GM21526 (cell line): ENCODE data around the gene HCCS.

ENCODE experiments used
- ATAC-seq: cut with Tn5 transposase; IDR thresholded peaks from one replicate; pipeline ENCODE4 v1.9.1; 2021; ENCODE audit warnings: moderate library complexity; ENCODE audit not compliant: unreplicated experiment, low FRiP score

Gene HCCS

DNA sequence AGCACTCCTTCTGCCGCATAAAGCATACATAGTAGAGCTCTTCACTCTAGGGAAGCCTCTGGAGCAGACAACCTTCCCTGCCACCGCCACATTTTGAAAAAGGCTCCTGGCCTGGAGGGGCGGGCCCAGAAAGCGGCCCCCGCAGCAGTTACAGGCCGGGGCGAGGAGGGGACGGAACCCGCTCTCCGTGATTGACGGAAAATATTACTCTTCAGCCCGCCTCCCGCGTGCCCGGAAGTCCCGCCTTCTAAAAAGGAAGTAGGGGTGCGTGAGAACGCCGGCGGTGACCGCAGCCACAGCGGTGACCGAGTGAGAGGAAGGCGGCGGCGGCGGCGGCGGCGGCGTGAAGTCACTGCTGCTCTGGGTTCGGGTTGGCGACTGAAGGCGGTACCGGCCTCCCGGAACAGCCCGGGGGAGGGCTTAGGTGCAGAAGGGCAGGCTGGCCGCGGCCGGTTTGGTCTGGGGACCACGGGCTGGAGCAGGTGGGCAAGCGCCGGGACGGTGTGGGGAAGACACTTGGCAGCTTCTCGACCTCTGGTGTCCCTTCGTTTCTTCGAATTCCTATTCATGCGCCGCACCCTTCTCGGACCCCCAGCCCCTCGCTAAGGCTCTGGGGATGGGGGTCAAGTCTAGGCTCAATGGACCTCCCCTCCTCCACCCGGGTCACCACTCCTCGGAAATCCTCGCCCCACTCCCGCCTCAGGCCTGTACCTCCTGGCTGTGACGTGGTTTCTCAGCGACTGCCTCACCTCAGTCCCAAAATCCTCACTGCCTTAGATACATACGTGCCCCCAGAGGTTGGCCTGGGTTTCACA, at the start of gene HCCS:
Gene HCCS, plus strand, starts transcription at position 296 of the 815 bp plus-strand sequence. CDS start 729 bp downstream, outside the sequence.
- peak; percentile 90 for ATAC-seq

DNA sequence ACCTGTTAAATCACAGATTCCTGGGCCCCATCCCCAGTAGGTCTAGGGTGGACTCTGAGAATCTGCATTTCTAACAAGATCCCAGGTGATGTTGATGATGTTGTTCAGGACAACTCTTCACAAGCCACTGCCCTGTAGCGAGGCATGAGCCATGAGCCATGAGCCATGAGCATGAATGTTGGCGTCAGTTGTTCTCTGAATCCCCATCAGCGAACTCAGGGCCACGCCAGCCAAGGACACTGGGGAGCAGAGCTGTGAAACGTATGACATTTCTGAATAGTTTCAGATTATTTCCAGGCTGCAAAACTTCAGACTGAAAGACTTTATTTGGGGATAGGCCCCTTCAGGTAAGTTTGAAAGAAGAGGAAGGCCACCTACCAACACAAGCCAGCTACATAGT, 46.9 kb upstream of the HCCS start:
- ATAC-seq, result no peak

DNA sequence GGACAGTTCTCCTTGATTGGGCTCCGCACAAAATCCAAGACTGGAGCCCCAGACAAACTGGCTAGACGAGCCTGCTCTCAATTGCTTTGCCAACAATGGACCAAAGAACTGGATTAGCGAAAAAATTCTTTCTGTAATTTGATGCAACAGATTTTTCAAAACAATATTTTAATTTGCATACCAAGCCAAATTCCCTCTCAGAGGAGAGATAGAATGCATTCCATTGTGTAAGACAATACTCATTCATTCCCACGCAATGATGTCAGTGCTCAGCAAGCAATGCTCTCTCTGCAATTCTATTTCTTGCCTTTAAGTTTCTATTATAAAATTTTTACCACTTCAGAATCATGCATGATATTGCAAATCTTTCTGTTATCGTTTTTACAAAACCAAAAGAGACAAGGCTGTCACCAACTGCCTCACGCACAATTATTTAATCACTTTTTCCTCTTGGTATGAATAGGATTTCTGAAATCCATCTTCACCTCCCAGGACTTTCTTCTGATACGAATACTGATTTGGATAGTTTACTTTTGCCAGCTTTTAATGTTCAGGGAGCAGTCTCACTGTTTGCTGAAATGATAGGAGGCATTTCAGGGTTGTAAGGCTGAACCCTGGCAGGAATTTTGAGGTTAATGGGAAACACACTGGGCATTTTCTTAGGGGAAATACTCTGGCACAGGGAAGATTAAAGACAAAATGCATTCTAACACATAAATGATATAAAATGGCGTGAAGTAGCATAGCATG, 46.1 kb upstream of the HCCS start:
- ATAC-seq, result no peak

DNA sequence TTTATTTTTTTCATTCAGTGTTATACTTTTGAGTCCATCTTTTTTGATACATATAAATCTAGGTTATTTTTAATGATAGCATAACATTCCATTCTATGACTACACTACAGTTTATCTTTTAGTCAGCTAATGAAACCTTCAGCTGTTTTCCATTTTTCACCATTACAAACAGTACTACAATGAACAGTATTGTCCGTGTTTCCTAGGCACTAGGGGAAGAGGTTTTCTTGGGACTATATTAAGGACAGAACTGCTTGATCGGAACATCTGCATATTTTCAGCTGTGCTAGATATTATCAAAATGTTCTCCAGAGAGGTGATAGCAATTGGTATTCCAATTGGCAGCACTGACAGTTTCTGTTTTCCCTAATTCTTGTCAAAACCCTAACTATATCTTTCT, 44.3 kb upstream of the HCCS start:
- ATAC-seq, result no peak

DNA sequence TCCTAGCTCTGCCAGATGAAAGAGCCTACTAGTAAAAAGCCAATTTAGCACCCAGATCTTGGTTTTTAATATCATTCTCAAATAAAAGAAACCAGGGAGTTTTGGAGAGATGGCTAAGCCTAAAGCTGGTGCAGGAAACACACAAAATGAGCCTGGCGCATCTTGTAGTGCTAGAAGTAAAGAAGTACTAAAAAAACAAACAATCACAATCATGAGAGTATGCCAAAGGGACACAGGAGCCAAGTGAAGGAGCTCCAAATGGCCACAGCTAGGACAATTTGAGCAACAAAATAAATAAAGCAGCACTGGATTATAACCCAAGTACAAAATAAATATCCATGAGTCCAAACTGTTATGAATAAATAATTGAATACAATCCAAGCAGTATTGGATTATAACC, 37.8 kb upstream of the HCCS start:
- ATAC-seq, result no peak

DNA sequence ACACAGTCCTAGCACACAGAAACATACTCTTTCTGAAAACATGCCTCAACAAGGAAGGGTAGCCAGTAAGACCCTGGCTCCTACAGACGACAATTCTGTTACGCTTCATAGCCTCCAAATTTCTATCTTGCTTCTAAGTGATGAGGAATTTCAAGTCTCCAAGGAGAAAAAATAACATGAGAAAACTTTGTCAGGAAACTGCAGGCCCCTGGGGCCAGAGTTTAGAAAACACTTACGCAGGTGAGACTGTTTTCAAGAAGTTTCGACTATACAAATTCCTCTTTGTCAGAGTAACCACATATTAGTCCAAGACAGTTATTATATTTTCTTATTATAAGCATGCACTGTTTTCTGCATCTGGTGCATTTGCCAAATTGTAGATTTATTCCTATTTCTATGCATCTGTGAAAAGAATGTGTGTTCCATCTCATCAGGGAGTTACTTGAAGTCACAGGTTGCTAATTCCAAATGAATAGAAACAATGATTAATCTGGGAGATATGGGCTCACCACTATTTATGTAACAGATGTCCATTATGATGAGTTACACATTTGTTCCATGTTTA, 30.3 kb upstream of the HCCS start:
- no peak for ATAC-seq

DNA sequence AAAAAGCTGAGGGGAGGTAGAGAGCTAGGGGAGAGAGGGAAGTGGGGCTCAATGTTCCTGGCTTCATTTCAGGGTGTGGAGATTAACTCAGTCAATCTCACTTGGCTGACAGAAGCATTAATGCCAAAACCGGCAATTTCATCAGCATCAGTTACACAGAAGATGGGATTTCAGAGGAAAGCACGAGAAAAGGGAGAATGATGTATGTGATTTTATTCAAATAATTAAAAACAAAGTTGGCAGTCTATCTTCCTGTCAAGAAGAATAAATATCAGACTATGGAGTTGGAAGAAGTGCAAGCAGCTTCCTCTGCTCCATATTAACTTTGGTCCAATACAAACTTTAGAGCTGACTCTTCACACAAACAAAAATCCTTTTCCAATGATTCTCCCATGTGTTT, 29.6 kb upstream of the HCCS start:
- no peak for ATAC-seq

DNA sequence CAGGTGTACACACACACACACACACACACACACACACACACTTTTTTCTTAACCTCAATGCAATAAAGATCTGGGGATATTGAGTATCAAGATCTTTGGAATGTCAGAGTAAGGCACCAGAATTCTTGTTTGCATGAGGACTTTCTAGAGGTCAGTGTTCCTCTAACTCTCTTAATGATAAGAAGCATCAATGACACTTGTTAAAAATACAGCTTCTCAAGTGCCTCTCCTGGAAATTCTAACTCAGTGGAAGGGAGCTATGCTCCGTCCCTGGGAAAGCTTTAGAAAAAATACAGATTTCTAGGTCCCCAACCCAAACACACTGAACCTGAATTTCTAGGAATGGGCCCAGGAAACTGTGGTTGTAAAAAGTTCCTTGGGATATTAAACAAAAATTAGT, 25.8 kb upstream of the HCCS start:
- ATAC-seq, result no peak

DNA sequence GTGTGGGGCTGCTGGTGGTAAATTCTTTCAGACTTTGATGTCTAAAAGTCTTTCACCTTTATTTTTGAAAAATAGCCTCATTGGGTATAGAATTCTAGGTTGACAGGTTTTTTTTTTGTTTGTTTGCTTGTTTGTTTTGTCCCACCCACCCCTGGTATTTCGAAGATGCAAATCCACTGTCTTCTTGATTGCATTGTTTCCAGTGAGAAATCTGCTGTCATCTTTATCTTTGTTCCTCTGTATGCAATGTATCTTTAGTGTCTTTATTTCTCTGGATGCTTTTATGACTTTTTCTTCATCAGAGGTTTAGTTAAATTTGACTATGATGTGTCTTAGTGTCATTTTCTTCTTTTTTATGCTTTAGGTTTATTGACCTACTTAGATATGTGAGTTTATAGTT, 21.3 kb upstream of the HCCS start:
- ATAC-seq, result no peak

DNA sequence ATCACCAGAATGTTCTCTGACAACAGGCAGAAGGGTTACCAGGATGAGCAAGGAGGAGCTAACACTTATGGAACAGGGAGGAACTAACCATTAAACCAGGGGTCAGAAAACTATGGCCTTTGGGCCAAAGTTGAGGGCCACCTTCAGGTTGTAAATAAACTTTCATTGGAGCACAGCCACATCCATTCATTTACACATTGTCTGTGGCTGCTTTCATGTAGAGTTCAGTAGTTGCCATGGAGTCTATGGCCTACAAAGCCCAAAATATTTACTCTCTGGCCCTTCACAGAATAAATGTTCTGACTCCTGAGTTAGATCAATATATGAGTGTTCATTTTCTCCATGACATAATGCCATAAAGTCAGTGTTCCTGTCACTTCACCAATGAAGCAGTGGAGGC, 13.2 kb upstream of the HCCS start:
- no peak for ATAC-seq

DNA sequence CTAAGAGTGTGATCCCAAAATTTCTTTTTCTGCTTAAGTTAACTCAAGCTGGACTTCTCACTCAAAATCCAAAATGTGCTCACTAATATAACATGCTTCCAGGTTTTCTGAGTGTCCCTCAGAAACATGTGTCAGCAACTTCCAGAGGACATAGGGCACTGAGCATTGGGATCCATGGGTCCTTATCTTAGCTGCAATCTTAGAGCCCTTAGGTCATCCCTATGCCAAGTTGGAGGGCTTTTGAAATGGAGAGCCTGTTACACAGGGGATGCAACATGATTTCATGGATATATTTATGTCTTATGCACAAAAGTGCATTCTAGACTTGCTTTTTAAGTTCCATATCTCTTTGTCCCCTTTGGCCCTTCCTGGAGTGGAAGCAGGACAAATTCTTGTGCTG, 11.7 kb upstream of the HCCS start:
- no peak for ATAC-seq

DNA sequence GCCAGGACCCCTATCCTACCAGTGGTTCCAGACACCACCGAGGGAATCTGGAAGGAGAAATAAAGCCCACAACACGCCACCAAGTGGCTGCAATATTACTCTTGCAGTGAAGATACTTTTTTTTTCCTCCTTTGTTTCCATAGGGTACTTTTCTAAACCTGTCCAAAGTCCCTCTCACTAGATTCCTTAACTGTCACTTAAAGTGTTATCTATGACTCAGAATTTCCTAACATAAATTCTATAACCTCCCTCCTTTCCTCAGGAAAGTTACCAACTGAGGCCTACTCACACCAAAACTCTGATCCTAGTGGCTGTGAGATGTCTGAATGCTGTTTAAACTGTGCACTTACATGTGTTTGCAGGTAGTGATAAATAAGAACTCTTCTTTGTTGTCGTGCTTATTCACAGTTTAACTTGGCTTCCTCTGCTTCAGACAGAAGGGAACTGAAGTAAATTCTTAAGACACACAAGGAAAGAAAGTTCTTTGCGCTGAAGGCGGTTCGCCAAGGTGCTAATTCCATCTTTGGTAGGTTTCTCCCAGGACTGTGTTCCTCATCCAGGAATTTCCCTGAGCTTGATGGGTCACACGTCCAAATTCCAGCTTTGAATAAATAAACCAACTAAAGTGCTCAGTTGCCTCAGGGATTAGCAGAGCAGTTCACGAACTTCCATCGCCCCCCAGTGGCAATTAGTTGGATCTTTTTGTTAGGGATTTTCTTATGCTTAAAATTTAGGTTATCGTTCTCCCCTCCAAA, 10.7 kb upstream of the HCCS start:
- ATAC-seq, result no peak

DNA sequence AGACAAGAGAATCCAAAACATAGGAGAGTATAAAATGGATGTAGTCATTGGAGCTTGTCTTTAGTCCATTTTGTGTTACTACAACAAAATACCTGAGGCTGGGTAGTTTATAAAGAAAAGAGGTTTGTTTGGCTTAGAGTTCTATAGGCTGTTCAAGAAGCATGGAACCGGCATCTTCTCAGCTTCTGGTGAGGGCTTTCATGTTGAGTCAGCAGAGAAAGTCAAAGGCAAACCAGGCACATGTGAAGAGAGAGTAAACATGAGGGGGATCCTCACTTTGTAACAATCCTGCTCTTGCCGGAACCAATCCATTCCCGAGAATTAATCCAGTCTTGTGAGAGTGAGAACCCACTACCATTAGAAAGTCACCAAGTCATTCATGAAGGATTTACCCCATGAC, 8.1 kb upstream of the HCCS start:
- ATAC-seq, result no peak

DNA sequence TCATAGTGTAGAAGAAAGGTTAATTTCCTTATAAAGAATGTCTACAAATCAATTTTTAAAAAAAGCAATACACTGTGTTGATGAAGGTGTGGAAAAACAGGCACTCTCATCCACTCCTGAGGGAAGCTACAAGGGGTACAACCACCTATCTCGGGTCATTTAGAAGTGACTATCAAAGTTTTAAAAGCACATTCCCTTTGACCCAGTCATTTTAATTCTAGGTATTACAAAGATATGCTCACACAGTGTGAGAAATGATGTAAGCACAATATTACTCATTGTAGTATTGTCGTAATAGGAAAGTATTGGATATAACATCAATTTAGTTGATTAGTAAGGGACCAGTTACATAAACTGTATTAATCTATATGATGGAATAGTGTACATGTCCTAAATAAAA, 7.4 kb upstream of the HCCS start:
- ATAC-seq, result no peak

DNA sequence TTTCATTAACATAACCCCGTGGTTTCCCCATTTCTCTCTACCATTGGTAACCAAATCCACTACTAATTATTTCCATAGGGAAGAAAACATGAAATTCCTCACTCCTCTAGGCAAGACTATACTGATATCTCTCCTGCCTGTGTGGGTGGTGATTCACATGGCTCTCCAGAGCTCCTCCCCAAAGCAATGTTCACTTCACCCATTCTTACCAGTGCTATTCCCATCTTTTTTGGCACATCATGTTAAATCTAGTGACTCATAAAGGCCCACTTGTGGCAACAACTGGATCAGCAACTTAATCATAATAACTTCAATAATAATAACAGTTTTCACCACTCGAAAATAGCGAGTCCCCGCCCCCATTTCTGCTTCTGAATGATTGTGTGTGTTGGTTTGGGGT, 6.1 kb upstream of the HCCS start:
- ATAC-seq, result no peak

DNA sequence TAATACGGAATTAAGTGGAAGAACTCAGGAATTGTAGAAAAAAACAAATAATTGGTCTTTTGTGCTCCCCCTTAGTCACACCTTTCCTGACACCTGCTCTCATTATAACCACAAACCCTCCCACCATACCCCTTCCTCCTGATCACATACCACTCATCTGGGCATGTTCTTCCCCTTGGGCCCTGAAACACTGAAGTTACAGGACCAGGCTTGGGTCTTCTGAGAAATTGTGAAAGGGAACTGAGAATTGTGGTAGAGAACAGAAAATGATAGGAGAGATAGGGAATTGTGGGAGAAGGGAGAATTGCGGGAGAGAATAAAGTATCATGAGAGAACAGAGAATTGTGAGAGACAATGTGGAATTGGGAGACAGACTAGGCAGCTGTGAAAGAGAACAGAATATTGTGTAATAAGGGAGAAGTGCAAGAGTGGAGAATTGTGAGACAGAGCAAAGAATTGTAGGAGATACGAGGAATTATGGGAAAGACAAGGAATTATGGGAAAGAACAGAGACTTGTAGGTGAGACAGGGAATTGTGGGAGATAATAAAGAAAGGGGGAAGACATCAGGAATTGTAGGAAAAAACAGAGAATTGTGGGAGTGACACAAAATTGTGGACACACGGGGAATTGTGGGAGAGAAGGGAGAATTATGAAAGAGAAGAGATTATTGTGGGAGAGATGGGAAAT, 2.7 kb upstream of the HCCS start:
- no peak for ATAC-seq

DNA sequence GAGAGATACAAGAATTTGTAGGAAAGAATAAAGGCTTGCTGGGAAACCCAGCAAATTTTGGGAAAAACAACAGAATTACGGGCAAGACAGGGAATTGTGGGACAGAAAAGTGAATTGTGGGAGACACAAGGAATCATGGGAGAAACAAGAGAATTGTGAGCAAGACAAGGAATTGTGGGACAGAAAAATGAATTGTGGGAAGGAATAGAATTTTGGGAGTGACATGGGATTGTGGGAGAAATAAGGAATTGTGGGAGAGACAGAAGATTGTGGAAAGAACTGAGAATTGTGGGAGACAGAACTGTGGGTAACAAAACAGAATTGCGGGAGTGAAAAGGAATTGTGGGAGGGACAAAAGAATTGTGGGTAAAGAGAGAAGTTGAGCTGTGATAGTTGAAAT, 1.2 kb upstream of the HCCS start:
- ATAC-seq, result no peak

DNA sequence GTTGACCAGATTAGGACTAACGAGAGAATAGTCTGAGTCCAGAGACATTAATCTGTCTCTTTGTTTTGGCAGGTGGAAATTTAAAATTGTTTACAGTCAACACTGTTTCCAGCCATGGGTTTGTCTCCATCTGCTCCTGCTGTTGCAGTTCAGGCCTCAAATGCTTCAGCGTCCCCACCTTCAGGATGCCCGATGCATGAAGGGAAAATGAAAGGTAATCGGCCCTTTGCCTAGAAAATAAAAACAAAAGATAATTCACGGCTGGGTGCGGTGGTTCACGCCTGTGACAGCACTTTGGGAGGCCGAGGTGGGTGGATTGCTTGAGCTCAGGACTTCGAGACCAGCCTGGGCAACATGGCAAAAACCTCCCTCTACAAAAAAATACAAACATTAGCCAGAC, 815 bp downstream of the HCCS start:
- no peak for ATAC-seq

DNA sequence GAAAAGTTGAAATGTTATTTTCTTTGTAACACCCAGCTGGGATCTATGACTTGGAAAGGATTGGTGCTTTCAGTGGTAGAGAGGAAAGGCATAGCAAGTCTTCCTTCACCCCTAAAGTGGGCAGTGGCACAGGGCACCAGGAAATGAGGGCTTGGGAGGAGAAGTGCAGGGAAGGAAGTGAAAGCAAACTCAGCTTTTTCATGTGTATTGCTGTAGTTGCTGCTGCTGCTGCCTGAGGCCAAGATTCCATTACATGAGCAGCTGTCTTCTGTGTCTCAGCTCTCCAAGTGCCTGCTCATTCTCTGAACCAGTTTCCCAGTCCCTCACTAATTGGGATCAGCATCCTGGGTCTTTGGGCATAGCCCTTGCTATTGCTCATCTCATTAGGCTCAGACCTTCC, 2.6 kb downstream of the HCCS start:
- no peak for ATAC-seq

DNA sequence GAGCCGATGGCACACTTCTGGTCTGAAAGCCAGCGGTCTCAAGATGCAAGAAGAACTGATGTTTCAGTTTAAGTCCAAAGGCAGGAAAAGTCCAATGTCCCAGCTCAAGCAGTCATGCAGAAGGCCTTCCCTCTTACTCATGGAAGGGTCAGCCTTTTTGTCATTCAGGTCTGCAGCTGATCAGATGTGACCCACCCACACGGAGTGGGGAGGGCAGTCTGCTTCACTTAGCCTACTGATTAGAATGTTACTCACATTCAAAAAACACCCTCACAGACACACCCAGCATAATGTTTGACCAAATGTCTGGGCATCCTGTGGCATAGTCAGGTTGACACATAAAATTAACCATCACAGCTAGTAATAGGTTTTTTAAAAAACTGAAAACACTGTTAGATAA, 6.6 kb downstream of the HCCS start:
- ATAC-seq, result no peak
